Fibroblast of skin of left biceps (primary cell): ENCODE data around the gene FIBP.

Experiments
- DNase-seq, 2 experiments: peaks; one replicate each; pipeline ENCODE4 v3.0.0-alpha.2; 2013; ENCODE audit warnings: low read depth in 2 of 2

Gene FIBP

DNA sequence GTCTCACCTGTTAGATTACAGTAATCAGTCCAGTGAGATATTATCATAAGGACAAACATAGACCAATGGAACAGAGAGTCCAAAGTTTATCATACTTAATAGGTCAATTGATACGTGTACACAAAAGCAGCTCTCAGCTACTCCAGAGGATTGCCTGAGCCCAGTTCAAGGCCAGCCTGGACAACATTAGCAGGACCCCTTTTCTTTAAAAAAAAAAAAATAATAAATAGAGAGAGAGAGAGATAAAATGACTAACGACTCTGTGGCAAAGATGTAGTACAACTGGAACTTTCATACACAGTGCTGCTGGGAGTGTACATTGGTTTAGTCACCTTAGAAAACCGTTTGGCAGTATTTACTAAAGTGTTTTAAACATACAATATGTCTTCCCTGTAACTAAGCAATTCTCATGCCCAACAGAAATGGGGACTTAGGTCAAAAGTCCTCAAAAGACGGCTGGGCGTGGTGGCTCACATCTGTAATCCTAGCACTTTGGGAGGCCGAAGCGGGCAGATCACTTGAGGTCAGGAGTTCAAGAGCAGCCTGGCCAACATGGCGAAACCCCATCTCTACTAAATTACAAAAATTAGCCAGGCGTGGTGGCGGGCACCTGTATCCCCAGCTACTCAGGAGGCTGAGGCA, 43.9 kb downstream of the FIBP start:
- no peak for DNase-seq

DNA sequence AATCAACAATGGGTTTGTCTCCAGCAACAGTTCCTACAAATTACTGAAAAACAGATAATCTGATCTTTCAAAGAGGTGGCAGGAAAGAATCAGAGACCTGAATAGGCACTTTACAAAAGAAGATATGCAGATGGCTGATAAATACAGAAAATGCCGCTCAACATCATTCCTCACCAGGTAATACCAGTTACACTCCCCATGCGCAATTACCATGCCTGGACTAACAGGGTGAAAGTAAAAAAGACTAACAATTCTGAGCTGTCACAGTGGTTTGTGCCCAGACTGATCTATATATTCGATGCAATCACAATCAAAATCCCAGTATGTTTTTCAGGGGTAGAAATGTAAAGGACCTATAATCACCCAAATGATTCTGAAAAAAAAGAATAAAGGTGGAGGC, 44.5 kb downstream of the FIBP start:
- no peak for DNase-seq

DNA sequence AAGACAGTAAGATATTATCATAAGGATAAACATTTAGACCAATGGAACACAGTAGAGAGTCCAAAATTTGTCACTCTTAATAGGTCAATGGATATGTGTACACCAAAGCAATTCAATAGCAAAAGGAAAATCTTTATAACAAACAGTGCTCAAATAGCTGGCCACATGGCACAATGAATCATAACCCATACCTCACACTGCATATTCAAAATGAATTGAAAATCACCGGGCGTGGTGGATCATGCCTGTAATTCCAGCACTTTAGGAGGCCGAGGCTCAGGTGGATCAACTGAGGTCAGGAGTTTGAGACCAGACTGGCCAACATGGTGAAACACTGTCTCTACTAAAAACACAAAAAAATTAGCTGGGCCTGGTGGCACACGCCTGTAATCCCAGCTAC, 46.1 kb downstream of the FIBP start:
- no peak for DNase-seq

DNA sequence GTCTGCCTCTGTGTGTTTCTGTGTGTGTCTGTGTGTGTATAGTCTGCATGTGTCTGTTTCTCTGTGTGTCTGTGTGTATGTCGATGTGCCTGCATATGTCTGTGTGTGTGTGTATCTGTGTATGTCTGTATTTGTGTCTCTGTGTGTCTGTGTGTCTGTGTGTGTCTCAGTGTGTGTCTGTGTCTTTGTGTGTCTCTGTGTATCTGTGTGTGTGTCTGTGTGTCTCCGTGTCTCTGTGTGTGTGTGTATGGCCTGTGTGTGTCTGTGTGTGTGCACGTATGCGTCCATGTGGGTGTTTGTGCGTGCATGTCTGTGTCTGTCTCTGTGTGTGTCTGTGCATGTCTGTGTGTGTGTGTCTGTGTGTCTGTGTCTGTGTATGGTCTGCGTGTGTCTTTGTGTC, 54.1 kb downstream of the FIBP start:
- no peak for DNase-seq
